SK-N-SH treated with all-trans-retinoic acid at 6 μM for 48 hours (cell line): ENCODE measurements around the gene C6orf136.

ENCODE experiments used
- ATAC-seq: fragments of 200-7000 bp; cut with Tn5 transposase; 3 replicates; pipeline ENCODE4 v1.9.1; 2020; ENCODE audit warnings: mild to moderate bottlenecking, moderate library complexity
- ARNTL ChIP-seq: fragments of 450-650 bp; formaldehyde crosslinking; IDR thresholded peaks from 2 replicates; pipeline ENCODE4 v1.5.0; 2020; ENCODE audit warnings: low read depth, mild to moderate bottlenecking, moderate library complexity, borderline replicate concordance
- BACH2 ChIP-seq: fragments of 250-450 bp; sonication (Bioruptor Pico); IDR thresholded peaks from 2 replicates; pipeline ENCODE4 v1.9.0; 2021; ENCODE audit warnings: mild to moderate bottlenecking, borderline replicate concordance
- CREB5 ChIP-seq: fragments of 250-450 bp; sonication (Bioruptor Pico); IDR thresholded peaks from 2 replicates; pipeline ENCODE4 v1.5.1; 2020; ENCODE audit warnings: low read depth, mild to moderate bottlenecking, moderate library complexity
- CSRNP3 ChIP-seq: fragments of 250-450 bp; sonication (Bioruptor Pico); IDR thresholded peaks from 2 replicates; pipeline ENCODE4 v1.5.1; 2021; ENCODE audit warnings: mild to moderate bottlenecking, moderate library complexity
- ESRRG ChIP-seq: fragments of 250-450 bp; sonication (Bioruptor Pico); IDR thresholded peaks from 2 replicates; pipeline ENCODE4 v1.6.1; 2021; ENCODE audit warnings: mild to moderate bottlenecking
- GLIS3 ChIP-seq: fragments of 250-450 bp; sonication (Bioruptor Pico); IDR thresholded peaks from 2 replicates; pipeline ENCODE4 v1.5.0; 2020; ENCODE audit warnings: mild to moderate bottlenecking, moderate library complexity
- ISL1 ChIP-seq: fragments of 250-450 bp; sonication (Bioruptor Pico); IDR thresholded peaks from 2 replicates; pipeline ENCODE4 v2.1.2; 2022; ENCODE audit warnings: mild to moderate bottlenecking, moderate library complexity
- PATZ1 ChIP-seq: fragments of 250-450 bp; sonication (Bioruptor Pico); IDR thresholded peaks from 2 replicates; pipeline ENCODE4 v1.8.0; 2020; ENCODE audit warnings: mild to moderate bottlenecking, moderate library complexity, borderline replicate concordance
- PPARA ChIP-seq: fragments of 250-450 bp; sonication (Bioruptor Pico); IDR thresholded peaks from 2 replicates; pipeline ENCODE4 v1.5.0; 2020; ENCODE audit warnings: mild to moderate bottlenecking, borderline replicate concordance
- RARB ChIP-seq: fragments of 250-450 bp; sonication (Bioruptor Pico); IDR thresholded peaks from 2 replicates; pipeline ENCODE4 v1.8.0; 2021; ENCODE audit warnings: mild to moderate bottlenecking, moderate library complexity
- ZC3H10 ChIP-seq: fragments of 250-450 bp; sonication (Bioruptor Pico); IDR thresholded peaks from 2 replicates; pipeline ENCODE4 v1.5.1; 2021; ENCODE audit warnings: mild to moderate bottlenecking, moderate library complexity
- ZFP3 ChIP-seq: fragments of 250-450 bp; sonication (Bioruptor Pico); IDR thresholded peaks from 2 replicates; pipeline ENCODE4 v1.5.0; 2020; ENCODE audit warnings: mild to moderate bottlenecking, moderate library complexity
- ZFP30 ChIP-seq: fragments of 450-650 bp; formaldehyde crosslinking; IDR thresholded peaks from 2 replicates; pipeline ENCODE4 v1.5.0; 2022; ENCODE audit warnings: mild to moderate bottlenecking, moderate library complexity
- ZNF565 ChIP-seq: fragments of 450-650 bp; formaldehyde crosslinking; conservative IDR thresholded peaks from 2 replicates; pipeline ENCODE4 v1.5.0; 2020; ENCODE audit warnings: low read depth, mild to moderate bottlenecking, moderate library complexity
- ZNF70 ChIP-seq: fragments of 450-650 bp; formaldehyde crosslinking; IDR thresholded peaks from 2 replicates; pipeline ENCODE4 v1.5.0; 2020; ENCODE audit warnings: mild to moderate bottlenecking, moderate library complexity
- ZNF8 ChIP-seq: fragments of 450-650 bp; formaldehyde crosslinking; IDR thresholded peaks from 2 replicates; pipeline ENCODE4 v1.5.0; 2020; ENCODE audit warnings: mild to moderate bottlenecking, moderate library complexity
- TF ChIP-seq, protein P1 (sequence below): fragments of 250-450 bp; sonication (Bioruptor Pico); IDR thresholded peaks from 2 replicates; pipeline ENCODE4 v1.8.0; 2021; ENCODE audit warnings: low read depth, mild to moderate bottlenecking, moderate library complexity, borderline replicate concordance

The C6orf136 gene, protein sequence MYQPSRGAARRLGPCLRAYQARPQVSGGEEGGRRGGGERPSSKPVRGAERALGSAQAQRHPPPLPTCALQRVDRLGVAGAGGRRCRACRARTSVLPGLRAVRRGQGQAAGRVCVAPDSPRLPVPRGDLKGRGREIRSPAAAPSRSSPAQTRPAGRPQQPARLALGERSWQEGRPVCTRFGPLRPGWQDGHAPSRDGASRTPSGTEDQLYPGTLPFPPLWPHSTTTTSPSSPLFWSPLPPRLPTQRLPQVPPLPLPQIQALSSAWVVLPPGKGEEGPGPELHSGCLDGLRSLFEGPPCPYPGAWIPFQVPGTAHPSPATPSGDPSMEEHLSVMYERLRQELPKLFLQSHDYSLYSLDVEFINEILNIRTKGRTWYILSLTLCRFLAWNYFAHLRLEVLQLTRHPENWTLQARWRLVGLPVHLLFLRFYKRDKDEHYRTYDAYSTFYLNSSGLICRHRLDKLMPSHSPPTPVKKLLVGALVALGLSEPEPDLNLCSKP

DNA sequence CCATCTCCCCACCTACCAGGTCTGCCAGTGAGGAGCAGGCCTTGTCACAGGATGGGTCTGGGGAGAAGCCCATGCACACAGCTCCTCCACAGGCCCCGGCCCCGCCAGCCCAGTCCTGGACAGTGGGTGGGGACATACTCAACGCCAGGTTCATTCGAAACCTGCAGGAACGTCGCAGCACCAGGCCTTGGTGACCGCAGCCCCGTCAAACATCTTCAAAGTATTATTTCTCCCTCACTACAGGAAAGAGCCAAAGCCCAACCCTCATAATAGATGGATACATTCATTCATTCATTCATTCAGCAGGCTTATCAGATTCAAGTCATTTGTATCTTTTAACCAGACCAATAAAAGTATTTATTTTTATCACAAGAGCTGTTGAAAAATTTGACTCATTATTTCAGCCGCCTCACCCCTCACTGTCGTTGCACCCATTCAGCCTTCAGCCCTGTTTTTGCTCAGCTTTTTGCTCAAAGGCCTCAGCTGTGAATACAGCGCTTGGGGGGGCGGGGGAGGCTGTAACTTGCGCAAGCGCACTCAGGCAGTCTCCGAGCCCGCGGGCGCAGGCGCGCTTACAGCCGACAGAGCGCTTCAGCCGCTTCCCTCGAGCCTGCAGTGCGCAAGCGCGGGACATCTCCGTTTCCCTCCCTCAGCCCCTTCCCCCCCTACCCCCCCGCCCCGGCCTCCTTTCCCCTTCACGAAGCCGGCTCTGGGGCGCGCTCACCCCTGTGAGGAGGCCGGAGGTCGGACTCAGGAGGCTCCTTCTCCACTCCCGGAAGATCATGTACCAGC is at the start of gene C6orf136:
Gene C6orf136 (plus strand): TSS at position 684 of the 792 bp plus-strand sequence. CDS start 99 bp downstream, at position 783.
- TF ChIP-seq BACH2 (CRISPR knock-in tag) (no peak), CREB5 (CRISPR knock-in tag) (no peak), GLIS3 (CRISPR knock-in tag) (no peak), ZNF8 (CRISPR knock-in tag) (no peak), ZNF565 (CRISPR knock-in tag) (no peak)
- ATAC-seq: peak; percentile 82

DNA sequence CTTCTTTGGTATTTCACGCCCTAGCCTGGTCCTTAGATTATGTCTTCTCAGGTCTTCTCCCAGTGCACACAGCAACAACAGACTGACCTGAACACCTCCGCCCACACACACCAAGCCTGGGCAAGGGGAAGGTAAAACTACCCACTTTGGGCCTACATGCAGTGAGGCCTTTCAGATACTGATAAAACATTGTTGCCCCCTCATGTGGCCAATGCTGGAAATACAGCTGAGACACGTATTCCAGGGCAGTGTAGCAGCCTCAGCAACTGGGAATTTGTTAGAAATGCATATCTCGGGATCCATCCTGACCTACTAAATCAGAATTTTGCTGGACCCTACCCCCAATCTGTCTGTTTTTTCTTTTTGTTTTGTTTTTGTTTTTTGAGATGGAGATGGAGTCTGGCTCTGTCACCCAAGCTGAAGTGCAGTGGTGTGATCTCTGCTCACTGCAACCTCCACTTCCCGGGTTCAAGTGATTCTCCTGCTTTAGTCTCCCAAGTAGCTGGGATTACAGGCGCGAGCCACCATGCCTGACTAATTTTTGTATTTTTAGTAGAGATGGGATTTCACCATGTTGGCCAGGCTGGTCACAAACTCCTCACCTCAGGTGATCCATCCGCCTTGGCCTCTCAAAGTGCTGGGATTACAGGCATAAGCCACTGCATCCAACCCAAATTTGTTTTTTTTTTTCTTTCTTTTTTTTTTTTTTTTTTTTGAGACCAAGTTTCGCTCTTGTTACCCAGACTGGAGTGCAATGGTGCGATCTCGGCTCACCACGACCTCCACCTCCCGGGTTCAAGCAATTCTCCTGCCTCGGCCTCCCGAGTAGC is 49.4 kb upstream of the C6orf136 start:
- ATAC-seq: peak; percentile 89

DNA sequence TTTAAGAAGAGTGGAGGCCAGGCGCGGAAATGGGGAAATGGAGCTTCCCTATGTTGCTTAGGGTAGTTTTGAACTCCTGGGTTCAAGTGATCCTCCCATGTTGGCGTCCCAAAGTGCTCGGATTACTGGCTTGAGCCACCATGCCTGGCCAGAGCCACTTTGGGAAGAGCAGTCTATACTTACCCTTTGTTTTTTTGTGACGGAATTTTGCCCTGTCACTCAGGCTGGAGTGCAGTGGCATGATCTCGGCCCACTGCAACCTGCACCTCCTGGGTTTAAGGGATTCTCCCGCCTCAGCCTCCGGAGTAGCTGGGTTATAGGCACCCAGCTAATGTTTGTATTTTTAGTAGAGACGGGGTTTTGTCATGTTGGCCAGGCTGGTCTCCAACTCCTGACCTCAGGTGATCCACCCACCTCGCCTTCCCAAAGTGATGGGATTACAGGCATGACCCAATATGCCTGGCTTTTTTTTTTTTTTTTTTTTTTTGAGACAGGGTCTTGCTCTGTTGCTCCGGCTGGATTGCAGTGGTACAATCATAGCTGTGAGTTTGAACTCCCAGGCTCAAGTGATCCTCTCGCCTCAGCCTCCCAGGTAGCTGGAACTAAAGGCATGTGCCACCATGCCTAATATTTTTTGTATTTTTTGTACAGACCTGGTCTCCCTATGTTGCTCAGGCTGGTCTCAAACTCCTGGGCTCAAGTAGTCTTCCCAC is 47.9 kb upstream of the C6orf136 start:
- ATAC-seq: no peak; the same call in 2 of the 3 replicates
- TF ChIP-seq PATZ1 (CRISPR knock-in tag): no peak
- TF ChIP-seq ZC3H10 (CRISPR knock-in tag): no peak
- no peak for TF ChIP-seq ZFP30 (CRISPR knock-in tag)
- TF ChIP-seq ESRRG (CRISPR knock-in tag): no peak
- no peak for TF ChIP-seq CSRNP3 (CRISPR knock-in tag)
- TF ChIP-seq ZNF70 (CRISPR knock-in tag): no peak
- no peak for TF ChIP-seq RARB (CRISPR knock-in tag)
- TF ChIP-seq ARNTL (CRISPR knock-in tag): no peak
- no peak for TF ChIP-seq PPARA (CRISPR knock-in tag)
- no peak for TF ChIP-seq ZFP3 (CRISPR knock-in tag)
- TF ChIP-seq, protein P1, sequence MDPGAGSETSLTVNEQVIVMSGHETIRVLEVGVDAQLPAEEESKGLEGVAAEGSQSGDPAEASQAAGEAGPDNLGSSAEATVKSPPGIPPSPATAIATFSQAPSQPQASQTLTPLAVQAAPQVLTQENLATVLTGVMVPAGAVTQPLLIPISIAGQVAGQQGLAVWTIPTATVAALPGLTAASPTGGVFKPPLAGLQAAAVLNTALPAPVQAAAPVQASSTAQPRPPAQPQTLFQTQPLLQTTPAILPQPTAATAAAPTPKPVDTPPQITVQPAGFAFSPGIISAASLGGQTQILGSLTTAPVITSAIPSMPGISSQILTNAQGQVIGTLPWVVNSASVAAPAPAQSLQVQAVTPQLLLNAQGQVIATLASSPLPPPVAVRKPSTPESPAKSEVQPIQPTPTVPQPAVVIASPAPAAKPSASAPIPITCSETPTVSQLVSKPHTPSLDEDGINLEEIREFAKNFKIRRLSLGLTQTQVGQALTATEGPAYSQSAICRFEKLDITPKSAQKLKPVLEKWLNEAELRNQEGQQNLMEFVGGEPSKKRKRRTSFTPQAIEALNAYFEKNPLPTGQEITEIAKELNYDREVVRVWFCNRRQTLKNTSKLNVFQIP (CRISPR knock-in tag): no peak
- no peak for TF ChIP-seq ZNF8 (CRISPR knock-in tag)
- TF ChIP-seq ISL1 (CRISPR knock-in tag): no peak
- TF ChIP-seq CREB5 (CRISPR knock-in tag): no peak
- TF ChIP-seq BACH2 (CRISPR knock-in tag): no peak
